ENCODE data around the gene OR1M1.

Gene OR1M1

GRCh38 chr19:9075064-9075949 lies 11.6 kb upstream of the OR1M1 start:
- peak in 49 of 56 donors; percentile 0 to 92 (median 27) for DNase-seq

- DNase-seq = no peak
These were observed 10.0 kb upstream of the OR1M1 start for GRCh38 chr19:9076901-9077300.

- DNase-seq = no peak
These were observed 8.2 kb upstream of the OR1M1 start for GRCh38 chr19:9078651-9079050.

GRCh38 chr19:9107375-9107774 lies 20.5 kb downstream of the OR1M1 start, which contains the start of gene OR7G2:
OR7G2 (minus strand) TSS chr19:9107475; CDS start chr19:9103243, 4,232 bp downstream.
- DNase-seq = no peak

GRCh38 chr19:9109959-9110358 lies 23.1 kb downstream of the OR1M1 start:
- no peak for DNase-seq

- DNase-seq = no peak
These were observed 28.5 kb downstream of the OR1M1 start, which contains the start of gene OR7G1 for GRCh38 chr19:9115307-9115813. OR7G1 (minus strand) TSS chr19:9115763; CDS start chr19:9115763, 0 bp downstream.

GRCh38 chr19:9116547-9116946 lies 29.7 kb downstream of the OR1M1 start:
- no peak for DNase-seq

GRCh38 chr19:9126900-9127405 lies 40.1 kb downstream of the OR1M1 start, which contains the start of gene OR7G3:
OR7G3 (minus strand) TSS chr19:9126950; CDS start chr19:9126950, 0 bp downstream.
- DNase-seq = no peak

- no peak for DNase-seq
These were observed 41.3 kb downstream of the OR1M1 start for GRCh38 chr19:9128171-9128570.

- DNase-seq = no peak
These were observed 44.1 kb downstream of the OR1M1 start for GRCh38 chr19:9130965-9131364.

- DNase-seq = no peak
These were observed 45.6 kb downstream of the OR1M1 start for GRCh38 chr19:9132422-9132821.

- no peak for DNase-seq
These were observed 52.8 kb downstream of the OR1M1 start for GRCh38 chr19:9139609-9140158.

- DNase-seq = peak; percentile 39 to 94 (median 84)
These were observed 53.5 kb downstream of the OR1M1 start, which contains the start of gene ZNF317 for GRCh38 chr19:9140159-9140874. ZNF317 (plus strand) TSS chr19:9140397; CDS start chr19:9156017, 15,620 bp downstream.

GRCh38 chr19:9144920-9145319 lies 58.1 kb downstream of the OR1M1 start:
- no peak for DNase-seq

Measured in nucleus accumbens (tissue), 56 donors.